ENCODE results near the gene PTHLH. TPM values are rescaled to one million over a fixed set of nuclear protein-coding genes. Genes with fewer than 3 reads are reported as not detected.

The PTHLH gene
- total RNA-seq, 1 experiment from 2014 or later, result 1.3 TPM

- Mint-ChIP-seq H3K27ac (ENCODE audit: unreplicated experiment) (no peak overlapping the region), H3K27me3 (ENCODE audit: unreplicated experiment) (no peaks in the 10 kb centered on the region), H3K36me3 (ENCODE audit: insufficient read depth, unreplicated experiment) (no peaks in the 10 kb centered on the region), H3K9me3 (ENCODE audit: low read depth, unreplicated experiment) (no peaks in the 10 kb centered on the region), H3K4me3 (ENCODE audit: low read depth, unreplicated experiment) (no peak overlapping the region), H3K4me1 (ENCODE audit: low read depth, unreplicated experiment) (no peaks in the 10 kb centered on the region)
- no peak for DNase-seq
- no peak for TF ChIP-seq CTCF (IDR thresholded peaks at IDR 0.05; ENCODE audit: unreplicated experiment)
- BruUV-seq (replicated peaks), result no TSS peak
- CTCF ChIA-PET, result no interaction called here
- intact Hi-C loops (cut with micrococcal nuclease; ENCODE audit: unreplicated experiment), result no loop called here
These were observed 24.2 kb upstream of the PTHLH start for GRCh38 chr12:27996761-27997160.

- no peak for TF ChIP-seq CTCF (IDR thresholded peaks at IDR 0.05; ENCODE audit: unreplicated experiment)
- CTCF ChIA-PET, result no interaction called here
- no peaks in the 10 kb centered on the region for H3K9me3 Mint-ChIP-seq (ENCODE audit: low read depth, unreplicated experiment)
- DNase-seq, result no peak
- H3K4me1 Mint-ChIP-seq (ENCODE audit: low read depth, unreplicated experiment), result no peaks in the 10 kb centered on the region
- no TSS peak for BruUV-seq (replicated peaks)
- H3K36me3 Mint-ChIP-seq (ENCODE audit: insufficient read depth, unreplicated experiment), result no peaks in the 10 kb centered on the region
- no peak overlapping the region for H3K27ac Mint-ChIP-seq (ENCODE audit: unreplicated experiment)
- no peak overlapping the region for H3K4me3 Mint-ChIP-seq (ENCODE audit: low read depth, unreplicated experiment)
- intact Hi-C loops (cut with micrococcal nuclease; ENCODE audit: unreplicated experiment), result no loop called here
- H3K27me3 Mint-ChIP-seq (ENCODE audit: unreplicated experiment), result no peaks in the 10 kb centered on the region
These were observed 22.9 kb upstream of the PTHLH start for GRCh38 chr12:27995406-27995805.

- TF ChIP-seq CTCF (IDR thresholded peaks at IDR 0.05; ENCODE audit: unreplicated experiment), result no peak
- no peak for DNase-seq
- Mint-ChIP-seq H3K36me3 (ENCODE audit: insufficient read depth, unreplicated experiment) (no peaks in the 10 kb centered on the region), H3K27me3 (ENCODE audit: unreplicated experiment) (no peaks in the 10 kb centered on the region), H3K4me3 (ENCODE audit: low read depth, unreplicated experiment) (no peak overlapping the region), H3K27ac (ENCODE audit: unreplicated experiment) (no peak overlapping the region), H3K9me3 (ENCODE audit: low read depth, unreplicated experiment) (no peaks in the 10 kb centered on the region), H3K4me1 (ENCODE audit: low read depth, unreplicated experiment) (peaks cover 9% of the 10 kb centered on the region)
- intact Hi-C loops (cut with micrococcal nuclease; ENCODE audit: unreplicated experiment), result no loop called here
- CTCF ChIA-PET, result interaction anchor here (0.6 kb wide), 1 partner anchor 10 kb away, joined by 3 read pairs; no protein-coding TSS in a partner anchor
- BruUV-seq (replicated peaks), result no TSS peak
These were observed 16.2 kb upstream of the PTHLH start for GRCh38 chr12:27988594-27989233.

GRCh38 chr12:27987331-27987730 is 14.8 kb upstream of the PTHLH start:
- Mint-ChIP-seq H3K9me3 (ENCODE audit: low read depth, unreplicated experiment) (no peaks in the 10 kb centered on the region), H3K4me3 (ENCODE audit: low read depth, unreplicated experiment) (no peak overlapping the region), H3K27ac (ENCODE audit: unreplicated experiment) (no peak overlapping the region), H3K36me3 (ENCODE audit: insufficient read depth, unreplicated experiment) (no peaks in the 10 kb centered on the region), H3K27me3 (ENCODE audit: unreplicated experiment) (no peaks in the 10 kb centered on the region), H3K4me1 (ENCODE audit: low read depth, unreplicated experiment) (peaks cover 9% of the 10 kb centered on the region)
- DNase-seq, result no peak
- intact Hi-C loops (cut with micrococcal nuclease; ENCODE audit: unreplicated experiment), result no loop called here
- TF ChIP-seq CTCF (IDR thresholded peaks at IDR 0.05; ENCODE audit: unreplicated experiment), result no peak
- CTCF ChIA-PET, result interaction anchor here (0.7 kb wide), 2 partner anchors 439 to 598 kb away, joined by 3 to 4 read pairs; no protein-coding TSS in a partner anchor
- BruUV-seq (replicated peaks), result no TSS peak
